MM.1S (cell line): Measurements from ENCODE around the gene ETV3.

Source experiments
- DNase-seq: peaks from one replicate; pipeline ENCODE4 v3.0.0-alpha.2; 2015
- H2AFZ ChIP-seq: fragments of 300-600 bp; sonication (generic); 2 replicates; pipeline ENCODE4 v1.6.0; 2016; ENCODE audit warnings: antibody characterized with exemption, low read length
- H3F3A ChIP-seq: fragments of 300-600 bp; sonication (generic); 2 replicates; pipeline ENCODE4 v1.6.1; 2016; ENCODE audit warnings: mild to moderate bottlenecking, antibody characterized with exemption, low read length, moderate library complexity, mixed read lengths; ENCODE audit not compliant: insufficient read depth
- H3K27ac ChIP-seq: fragments of 300-600 bp; sonication (generic); 2 replicates; pipeline ENCODE4 v1.5.1; 2016; ENCODE audit warnings: mild to moderate bottlenecking, low read length
- H3K27me3 ChIP-seq: fragments of 300-600 bp; sonication (generic); replicated peaks from 2 replicates; pipeline ENCODE4 v1.6.0; 2016; ENCODE audit warnings: low read length; ENCODE audit not compliant: insufficient read depth
- H3K36me3 ChIP-seq: fragments of 300-600 bp; sonication (generic); replicated peaks from 2 replicates; pipeline ENCODE4 v1.6.1; 2016; ENCODE audit warnings: mild to moderate bottlenecking, low read length, mixed read lengths; ENCODE audit not compliant: insufficient read depth
- H3K4me1 ChIP-seq: fragments of 300-600 bp; sonication (generic); 2 replicates; pipeline ENCODE4 v1.6.1; 2016; ENCODE audit warnings: low read length, mixed read lengths
- H3K4me2 ChIP-seq: fragments of 300-600 bp; sonication (generic); 2 replicates; pipeline ENCODE4 v1.6.0; 2016; ENCODE audit warnings: low read depth, low read length
- H3K4me3 ChIP-seq: fragments of 300-600 bp; sonication (generic); 2 replicates; pipeline ENCODE4 v1.5.1; 2016; ENCODE audit warnings: low read length, mixed read lengths
- H3K79me2 ChIP-seq: fragments of 300-600 bp; sonication (generic); 2 replicates; pipeline ENCODE4 v1.6.1; 2016; ENCODE audit warnings: mixed run types, low read length, mixed read lengths
- H3K9ac ChIP-seq: fragments of 300-600 bp; sonication (generic); 2 replicates; pipeline ENCODE4 v1.6.1; 2016; ENCODE audit warnings: low read length, mixed read lengths
- H3K9me2 ChIP-seq: fragments of 300-600 bp; sonication (generic); replicated peaks from 2 replicates; pipeline ENCODE4 v1.6.1; 2016; ENCODE audit warnings: mild to moderate bottlenecking, low read length, mixed read lengths; ENCODE audit not compliant: insufficient read depth
- H3K9me3 ChIP-seq: fragments of 300-600 bp; sonication (generic); replicated peaks from 2 replicates; pipeline ENCODE4 v1.6.1; 2016; ENCODE audit warnings: mild to moderate bottlenecking, low read length, mixed read lengths; ENCODE audit not compliant: insufficient read depth
- H4K20me1 ChIP-seq: fragments of 300-600 bp; sonication (generic); 2 replicates; pipeline ENCODE4 v1.6.1; 2016; ENCODE audit warnings: mild to moderate bottlenecking, low read length, moderate library complexity, mixed read lengths; ENCODE audit not compliant: insufficient read depth
- EZH2 ChIP-seq: fragments of 300-600 bp; sonication (generic); optimal IDR thresholded peaks from 2 replicates; pipeline ENCODE3; 2017; ENCODE audit warnings: low read depth, mild to moderate bottlenecking, antibody characterized with exemption, low read length, mixed read lengths
- EZH2phosphoT487 ChIP-seq: fragments of 300-600 bp; sonication (generic); IDR thresholded peaks from 2 replicates; pipeline ENCODE4 v1.6.1; 2018; ENCODE audit warnings: antibody characterized with exemption, low read length
- TF ChIP-seq, protein P1 (sequence below): fragments of 300-600 bp; sonication (generic); IDR thresholded peaks from 2 replicates; pipeline ENCODE4 v1.5.1; 2016; ENCODE audit warnings: antibody characterized with exemption, low read length, mixed read lengths

ETV3 gene

DNA sequence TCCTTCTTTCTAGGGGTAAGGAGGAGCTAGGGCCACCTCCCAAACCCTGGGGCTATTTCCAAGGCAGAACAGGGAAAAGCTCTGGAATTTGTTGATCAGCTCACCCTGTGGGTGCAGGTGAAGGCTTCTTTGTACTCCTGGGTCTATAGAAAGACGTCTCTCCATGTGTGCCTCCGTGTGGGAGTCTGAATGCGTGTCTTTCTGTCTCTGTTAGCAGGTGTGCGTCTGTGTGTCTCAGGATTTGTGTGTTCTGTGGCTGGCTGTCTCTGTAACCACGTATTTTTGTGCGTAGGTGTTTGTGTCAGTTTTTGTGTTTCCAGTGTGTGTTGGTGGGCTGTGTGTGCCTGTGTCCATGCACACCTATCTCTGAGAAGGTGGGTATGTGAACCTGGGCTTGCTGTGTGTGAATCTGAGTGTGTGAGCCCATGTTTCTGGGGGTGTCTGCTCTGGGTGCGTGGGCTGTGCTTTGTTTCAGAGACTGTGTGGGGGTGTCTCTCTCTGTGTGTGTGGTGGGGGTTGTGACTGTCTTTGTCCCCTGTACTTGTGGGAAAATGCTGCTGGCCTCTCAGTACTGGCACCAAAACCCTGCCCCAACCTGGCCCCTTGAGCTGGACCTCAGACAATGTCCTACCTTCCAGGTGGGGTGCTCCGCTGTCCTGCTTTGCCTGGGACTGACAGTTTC is 25.9 kb downstream of the ETV3 start:
- Histone ChIP-seq H3K4me1 (peaks cover 4% of the 10 kb centered on the region), H3K4me3 (no peak overlapping the region), H3K4me2 (no peak overlapping the region), H3K79me2 (no peaks in the 10 kb centered on the region), H3K9ac (no peak overlapping the region), H2AFZ (no peak overlapping the region), H3K27ac (no peak overlapping the region), H3K9me2 (no peaks in the 10 kb centered on the region), H3K9me3 (no peaks in the 10 kb centered on the region), H3F3A (no peaks in the 10 kb centered on the region), H3K36me3 (no peaks in the 10 kb centered on the region), H4K20me1 (no peaks in the 10 kb centered on the region), H3K27me3 (peaks cover 19% of the 10 kb centered on the region)
- DNase-seq = no peak
- TF ChIP-seq EZH2 = no peak
- TF ChIP-seq, protein P1, sequence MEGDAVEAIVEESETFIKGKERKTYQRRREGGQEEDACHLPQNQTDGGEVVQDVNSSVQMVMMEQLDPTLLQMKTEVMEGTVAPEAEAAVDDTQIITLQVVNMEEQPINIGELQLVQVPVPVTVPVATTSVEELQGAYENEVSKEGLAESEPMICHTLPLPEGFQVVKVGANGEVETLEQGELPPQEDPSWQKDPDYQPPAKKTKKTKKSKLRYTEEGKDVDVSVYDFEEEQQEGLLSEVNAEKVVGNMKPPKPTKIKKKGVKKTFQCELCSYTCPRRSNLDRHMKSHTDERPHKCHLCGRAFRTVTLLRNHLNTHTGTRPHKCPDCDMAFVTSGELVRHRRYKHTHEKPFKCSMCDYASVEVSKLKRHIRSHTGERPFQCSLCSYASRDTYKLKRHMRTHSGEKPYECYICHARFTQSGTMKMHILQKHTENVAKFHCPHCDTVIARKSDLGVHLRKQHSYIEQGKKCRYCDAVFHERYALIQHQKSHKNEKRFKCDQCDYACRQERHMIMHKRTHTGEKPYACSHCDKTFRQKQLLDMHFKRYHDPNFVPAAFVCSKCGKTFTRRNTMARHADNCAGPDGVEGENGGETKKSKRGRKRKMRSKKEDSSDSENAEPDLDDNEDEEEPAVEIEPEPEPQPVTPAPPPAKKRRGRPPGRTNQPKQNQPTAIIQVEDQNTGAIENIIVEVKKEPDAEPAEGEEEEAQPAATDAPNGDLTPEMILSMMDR = no peak
- TF ChIP-seq EZH2phosphoT487 = no peak

DNA sequence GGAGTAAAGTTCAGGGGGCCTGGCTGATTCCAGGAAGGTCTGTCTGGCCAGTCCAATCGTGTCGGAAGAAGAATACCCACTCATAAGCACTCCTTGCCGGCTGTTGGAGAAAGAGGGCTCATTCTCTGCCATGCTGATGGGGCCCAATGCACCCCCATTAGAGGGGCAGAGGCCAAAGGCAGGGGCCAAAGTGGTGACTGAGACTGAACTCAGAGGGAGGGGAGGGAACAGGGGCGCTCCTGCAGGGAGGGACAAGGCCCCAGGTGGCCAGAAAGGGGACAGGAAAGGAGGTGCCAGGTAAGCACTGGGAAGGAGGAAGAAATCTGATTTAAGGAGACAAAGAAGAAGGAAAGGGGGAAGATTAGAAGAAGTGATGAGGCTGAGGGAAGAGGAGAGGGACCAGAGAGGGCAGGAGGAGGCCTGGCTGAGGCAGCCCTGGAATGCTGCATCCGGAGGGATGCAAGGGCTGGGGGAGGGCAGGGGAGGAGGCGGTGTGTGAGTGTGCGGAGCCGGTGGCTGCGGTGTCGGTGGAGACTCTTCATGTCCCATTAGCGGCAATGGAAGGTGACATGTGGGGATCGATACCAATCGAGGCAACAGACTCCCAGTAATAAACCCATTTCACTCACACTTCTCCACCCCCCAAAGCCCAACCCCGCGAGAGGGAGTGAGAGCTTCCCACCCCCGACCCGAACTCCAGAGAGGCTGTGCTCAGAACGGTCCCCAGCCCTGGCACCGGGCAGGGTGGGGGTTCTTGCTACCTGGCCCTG is 26.6 kb downstream of the ETV3 start:
- Histone ChIP-seq H3K9me2 (no peaks in the 10 kb centered on the region), H3K4me3 (no peak overlapping the region), H3K79me2 (no peaks in the 10 kb centered on the region), H2AFZ (no peak overlapping the region), H3K36me3 (no peaks in the 10 kb centered on the region), H3K4me2 (no peak overlapping the region), H3K9me3 (no peaks in the 10 kb centered on the region), H3K4me1 (peaks cover 5% of the 10 kb centered on the region; the same call in 1 of the 2 replicates), H3F3A (no peaks in the 10 kb centered on the region), H4K20me1 (no peaks in the 10 kb centered on the region), H3K27me3 (peaks cover 19% of the 10 kb centered on the region), H3K9ac (no peak overlapping the region), H3K27ac (no peak overlapping the region)
- DNase-seq = no peak
- TF ChIP-seq EZH2 = no peak
- TF ChIP-seq, protein P1 = no peak
- no peak for TF ChIP-seq EZH2phosphoT487

DNA sequence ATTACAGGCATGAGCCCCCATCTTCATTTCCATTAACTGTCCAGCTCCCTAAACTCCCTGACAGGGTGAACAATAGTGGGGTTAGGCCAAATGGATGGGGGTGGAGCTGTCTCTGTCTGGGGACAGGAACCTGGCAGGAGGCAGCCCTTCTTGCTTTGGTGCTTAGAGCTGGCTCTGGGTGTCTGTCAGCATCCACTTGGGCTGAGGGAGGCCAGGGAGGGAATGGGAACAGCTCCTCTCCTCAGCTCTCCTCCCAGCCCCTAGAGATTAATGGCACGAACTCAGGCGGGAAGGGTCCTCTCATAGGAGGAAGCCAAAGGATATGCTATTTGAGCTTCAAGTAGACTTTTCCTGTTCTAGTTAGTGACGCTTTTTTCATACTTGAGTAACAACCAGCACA is 27.5 kb downstream of the ETV3 start:
- Histone ChIP-seq H3K27me3 (peaks cover 19% of the 10 kb centered on the region), H3K9me3 (no peaks in the 10 kb centered on the region), H3K9ac (no peak overlapping the region), H3F3A (no peaks in the 10 kb centered on the region), H3K4me2 (no peak overlapping the region), H3K4me3 (no peak overlapping the region), H4K20me1 (no peaks in the 10 kb centered on the region), H3K79me2 (no peaks in the 10 kb centered on the region), H2AFZ (no peak overlapping the region), H3K27ac (no peak overlapping the region), H3K4me1 (peaks cover 11% of the 10 kb centered on the region), H3K36me3 (no peaks in the 10 kb centered on the region), H3K9me2 (no peaks in the 10 kb centered on the region)
- DNase-seq = no peak
- TF ChIP-seq EZH2 (no peak), EZH2phosphoT487 (no peak)
- TF ChIP-seq, protein P1 = no peak
